ENCODE measurements around the gene RNF207.

Gene RNF207

DNA sequence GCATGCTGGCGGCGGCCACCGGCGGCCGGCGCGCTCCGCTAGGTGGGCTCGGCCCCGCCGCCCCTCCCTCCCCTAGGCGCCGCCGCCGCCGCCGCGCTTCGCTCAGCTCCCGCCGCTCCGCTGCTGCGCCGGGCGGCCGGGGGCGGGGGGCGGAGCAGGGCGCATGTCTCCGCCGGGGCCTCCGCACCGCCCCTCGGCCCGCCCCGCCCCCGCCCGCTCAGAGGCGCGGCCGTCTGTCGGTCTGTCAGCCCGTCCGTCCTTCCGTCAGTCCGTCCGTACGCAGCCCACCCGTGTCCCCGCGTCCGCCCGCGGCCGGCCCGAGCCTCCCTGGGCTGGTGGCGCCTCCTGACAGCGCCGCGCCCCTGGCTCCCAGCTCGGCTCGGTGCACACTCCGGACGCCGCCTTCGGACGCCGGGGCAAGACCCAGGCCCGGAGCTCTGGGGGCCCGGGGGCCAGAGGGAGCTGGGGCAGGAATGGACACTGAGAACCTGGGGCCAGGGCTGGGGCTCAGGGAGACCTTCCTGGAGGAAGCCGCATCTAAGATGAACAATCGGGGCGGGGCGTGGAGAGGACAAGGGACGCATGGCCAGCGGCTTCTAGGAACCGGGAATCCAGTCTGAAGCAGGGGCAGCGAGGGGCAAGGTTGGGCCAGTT, 55.2 kb downstream of the RNF207 start, which contains the start of gene GPR153:
TSS of gene GPR153 (minus strand) at position 138 of the 654 bp plus-strand sequence. CDS start 6,193 bp downstream, outside the sequence.
- Histone ChIP-seq H3K4me3 (ENCODE audit: low read length) (peak within 1 kb of the TSS; percentile 80), H3K79me2 (ENCODE audit: low read length) (no peaks in the 10 kb centered on the region), H3K27me3 (ENCODE audit: low read depth, low read length) (no peaks in the 10 kb centered on the region), H3K4me2 (ENCODE audit: low read length) (peak within 1 kb of the TSS; percentile 78), H4K20me1 (ENCODE audit: insufficient read depth, low read length) (no peaks in the 10 kb centered on the region; the same call in 1 of the 2 replicates), H2AFZ (ENCODE audit: low read depth, low read length) (no peak within 1 kb of the TSS), H3K27ac (ENCODE audit: low read length) (no peak within 1 kb of the TSS), H3K36me3 (replicated peaks; ENCODE audit: low read depth, low read length) (no peaks in the 10 kb centered on the region), H3K9me3 (ENCODE audit: insufficient read depth, low read length) (no peaks in the 10 kb centered on the region), H3K9ac (ENCODE audit: low read length) (peak within 1 kb of the TSS; percentile 43), H3K4me1 (ENCODE audit: low read length) (no peaks in the 10 kb centered on the region)
- TF ChIP-seq EZH2phosphoT487 (IDR thresholded peaks at IDR 0.05; ENCODE audit: low read depth), result no peak
- TF ChIP-seq, protein P1, sequence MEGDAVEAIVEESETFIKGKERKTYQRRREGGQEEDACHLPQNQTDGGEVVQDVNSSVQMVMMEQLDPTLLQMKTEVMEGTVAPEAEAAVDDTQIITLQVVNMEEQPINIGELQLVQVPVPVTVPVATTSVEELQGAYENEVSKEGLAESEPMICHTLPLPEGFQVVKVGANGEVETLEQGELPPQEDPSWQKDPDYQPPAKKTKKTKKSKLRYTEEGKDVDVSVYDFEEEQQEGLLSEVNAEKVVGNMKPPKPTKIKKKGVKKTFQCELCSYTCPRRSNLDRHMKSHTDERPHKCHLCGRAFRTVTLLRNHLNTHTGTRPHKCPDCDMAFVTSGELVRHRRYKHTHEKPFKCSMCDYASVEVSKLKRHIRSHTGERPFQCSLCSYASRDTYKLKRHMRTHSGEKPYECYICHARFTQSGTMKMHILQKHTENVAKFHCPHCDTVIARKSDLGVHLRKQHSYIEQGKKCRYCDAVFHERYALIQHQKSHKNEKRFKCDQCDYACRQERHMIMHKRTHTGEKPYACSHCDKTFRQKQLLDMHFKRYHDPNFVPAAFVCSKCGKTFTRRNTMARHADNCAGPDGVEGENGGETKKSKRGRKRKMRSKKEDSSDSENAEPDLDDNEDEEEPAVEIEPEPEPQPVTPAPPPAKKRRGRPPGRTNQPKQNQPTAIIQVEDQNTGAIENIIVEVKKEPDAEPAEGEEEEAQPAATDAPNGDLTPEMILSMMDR (IDR thresholded peaks at IDR 0.05; ENCODE audit: low read depth, low read length), result no peak

DNA sequence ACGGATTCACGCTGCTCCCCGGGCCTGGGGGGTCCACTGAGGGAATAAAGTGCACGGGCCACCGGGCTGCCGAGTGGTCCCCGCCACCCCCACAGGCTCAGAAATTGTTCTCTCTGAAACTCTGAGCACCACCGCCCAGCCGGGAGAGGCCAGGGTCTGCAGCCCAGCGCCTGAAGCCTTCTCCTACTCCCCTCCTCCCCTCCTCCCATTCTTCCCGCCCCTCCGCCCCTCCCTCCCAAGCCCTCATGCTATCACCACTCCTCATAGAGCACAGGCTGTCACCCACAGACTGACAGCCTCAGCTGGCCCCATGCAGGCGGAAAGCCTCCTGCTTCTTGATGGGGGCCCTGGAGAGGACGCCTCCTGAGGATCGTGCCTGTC, 55.7 kb downstream of the RNF207 start:
- Histone ChIP-seq H3K9ac (ENCODE audit: low read length) (no peak overlapping the region), H3K4me1 (ENCODE audit: low read length) (no peaks in the 10 kb centered on the region), H3K9me3 (ENCODE audit: insufficient read depth, low read length) (no peaks in the 10 kb centered on the region), H3K27me3 (ENCODE audit: low read depth, low read length) (no peaks in the 10 kb centered on the region), H3K4me2 (ENCODE audit: low read length) (0 out of 2 replicates have a peak overlapping the region, but pooled peaks have one; percentile 78), H3K27ac (ENCODE audit: low read length) (no peak overlapping the region), H3K4me3 (ENCODE audit: low read length) (no peak overlapping the region), H4K20me1 (ENCODE audit: insufficient read depth, low read length) (no peaks in the 10 kb centered on the region; the same call in 1 of the 2 replicates), H3K36me3 (replicated peaks; ENCODE audit: low read depth, low read length) (no peaks in the 10 kb centered on the region), H3K79me2 (ENCODE audit: low read length) (no peaks in the 10 kb centered on the region), H2AFZ (ENCODE audit: low read depth, low read length) (no peak overlapping the region)
- TF ChIP-seq EZH2phosphoT487 (IDR thresholded peaks at IDR 0.05; ENCODE audit: low read depth), result no peak
- TF ChIP-seq, protein P1 (IDR thresholded peaks at IDR 0.05; ENCODE audit: low read depth, low read length), result no peak

DNA sequence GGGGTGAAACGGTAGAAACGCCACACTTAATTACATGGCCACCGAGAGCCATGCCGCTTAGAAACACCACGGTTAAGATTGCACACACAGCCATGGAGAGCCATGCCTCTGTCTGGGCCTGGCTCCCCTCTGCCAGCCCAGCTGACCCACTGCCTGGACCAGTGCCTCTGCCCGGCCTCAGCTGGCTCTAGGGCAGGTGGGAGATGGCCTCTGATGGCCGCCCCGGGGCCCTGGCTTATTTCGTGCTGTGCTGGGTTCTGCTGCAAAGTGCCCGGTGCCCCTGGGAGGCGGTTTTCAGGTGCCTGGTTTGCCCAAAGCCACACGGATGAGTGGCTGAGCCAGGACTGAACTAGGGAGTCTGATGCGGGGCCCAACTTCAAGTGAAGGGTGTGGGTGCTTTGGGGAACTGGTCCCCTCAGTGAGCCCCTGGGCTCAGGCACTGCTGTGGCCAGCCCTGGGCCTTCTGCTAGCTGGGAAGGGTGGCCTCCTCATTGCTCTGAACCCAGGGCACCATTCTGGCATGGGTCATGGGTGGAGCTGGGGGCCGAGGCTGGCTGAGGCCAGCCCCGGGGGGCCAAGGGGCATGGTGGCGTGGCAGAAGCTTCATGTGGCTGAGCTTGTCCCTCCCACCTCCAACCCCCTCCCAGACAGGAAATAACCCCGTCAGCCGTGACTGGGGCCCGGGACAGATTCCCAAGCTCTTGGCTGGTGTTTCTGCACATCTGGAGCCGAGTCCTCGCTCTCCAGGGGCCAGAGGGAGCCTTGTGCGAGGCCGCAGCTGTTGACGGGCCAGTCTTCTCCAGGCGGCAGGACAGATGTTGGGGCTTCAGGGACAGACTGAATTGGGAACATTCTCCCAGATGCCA, 56.9 kb downstream of the RNF207 start:
- TF ChIP-seq EZH2phosphoT487 (IDR thresholded peaks at IDR 0.05; ENCODE audit: low read depth), result no peak
- TF ChIP-seq, protein P1 (IDR thresholded peaks at IDR 0.05; ENCODE audit: low read depth, low read length), result no peak
- H3K9ac ChIP-seq (ENCODE audit: low read length), result no peak overlapping the region
- no peak overlapping the region for H3K4me2 ChIP-seq (ENCODE audit: low read length)
- H3K4me3 ChIP-seq (ENCODE audit: low read length), result no peak overlapping the region
- H3K79me2 ChIP-seq (ENCODE audit: low read length), result no peaks in the 10 kb centered on the region
- H3K9me3 ChIP-seq (ENCODE audit: insufficient read depth, low read length), result no peaks in the 10 kb centered on the region
- no peaks in the 10 kb centered on the region for H3K36me3 ChIP-seq (replicated peaks; ENCODE audit: low read depth, low read length)
- no peak overlapping the region for H2AFZ ChIP-seq (ENCODE audit: low read depth, low read length)
- no peaks in the 10 kb centered on the region; the same call in 1 of the 2 replicates for H4K20me1 ChIP-seq (ENCODE audit: insufficient read depth, low read length)
- no peaks in the 10 kb centered on the region for H3K27me3 ChIP-seq (ENCODE audit: low read depth, low read length)
- H3K27ac ChIP-seq (ENCODE audit: low read length), result no peak overlapping the region
- no peaks in the 10 kb centered on the region for H3K4me1 ChIP-seq (ENCODE audit: low read length)

DNA sequence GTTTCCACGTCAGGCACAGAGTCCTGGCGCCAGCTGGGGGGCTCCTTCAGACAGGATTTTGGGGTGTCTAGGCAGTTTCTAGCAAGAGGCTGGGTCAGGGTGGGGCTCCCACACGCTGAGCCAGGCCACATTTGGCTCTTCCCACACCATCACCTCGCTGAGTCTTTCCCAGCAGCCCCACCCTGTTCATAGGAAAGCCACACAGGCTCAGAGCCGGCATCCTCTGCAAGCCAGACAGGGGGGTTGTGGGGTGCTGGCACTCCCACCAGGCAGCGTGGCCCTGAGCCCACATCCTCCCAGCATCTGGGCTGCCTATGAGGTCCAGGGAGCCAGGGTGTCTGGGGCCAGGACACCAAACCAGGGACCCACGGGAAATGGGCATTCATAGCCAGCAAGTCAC, 57.8 kb downstream of the RNF207 start:
- Histone ChIP-seq H3K4me3 (ENCODE audit: low read length) (no peak overlapping the region), H3K27me3 (ENCODE audit: low read depth, low read length) (no peaks in the 10 kb centered on the region), H3K4me1 (ENCODE audit: low read length) (no peaks in the 10 kb centered on the region), H3K27ac (ENCODE audit: low read length) (no peak overlapping the region), H3K9ac (ENCODE audit: low read length) (no peak overlapping the region), H2AFZ (ENCODE audit: low read depth, low read length) (no peak overlapping the region), H3K4me2 (ENCODE audit: low read length) (no peak overlapping the region), H3K79me2 (ENCODE audit: low read length) (no peaks in the 10 kb centered on the region), H3K9me3 (ENCODE audit: insufficient read depth, low read length) (no peaks in the 10 kb centered on the region), H3K36me3 (replicated peaks; ENCODE audit: low read depth, low read length) (no peaks in the 10 kb centered on the region), H4K20me1 (ENCODE audit: insufficient read depth, low read length) (no peaks in the 10 kb centered on the region; the same call in 1 of the 2 replicates)
- TF ChIP-seq, protein P1 (IDR thresholded peaks at IDR 0.05; ENCODE audit: low read depth, low read length), result no peak
- no peak for TF ChIP-seq EZH2phosphoT487 (IDR thresholded peaks at IDR 0.05; ENCODE audit: low read depth)

Measured in OCI-LY3 (cell line).